GM12865 (cell line): ENCODE data around the gene XXYLT1.

Experiments used
- DNase-seq: peaks from one replicate; pipeline ENCODE4 v3.0.0; 2010; ENCODE audit warnings: low read depth
- H3K4me3 ChIP-seq: 2 replicates; pipeline ENCODE4 v1.5.1; 2011; ENCODE audit warnings: mild to moderate bottlenecking, low read depth, low read length, control low read depth
- CTCF ChIP-seq: IDR thresholded peaks from 2 replicates; pipeline ENCODE4 v1.5.1; 2011; ENCODE audit warnings: low read length, control low read depth, low read depth, inconsistent platforms; ENCODE audit not compliant: insufficient read depth; ENCODE audit errors: missing control alignments

The XXYLT1 gene

GRCh38 chr3:195249858-195250464 is 21.0 kb downstream of the XXYLT1 start:
- no peak for DNase-seq
- H3K4me3 ChIP-seq = no peak overlapping the region
- no peak for TF ChIP-seq CTCF

- no peak for DNase-seq
- no peak overlapping the region for H3K4me3 ChIP-seq
- no peak for TF ChIP-seq CTCF
Measured at GRCh38 chr3:195249057-195249770, 21.7 kb downstream of the XXYLT1 start.

- no peak overlapping the region for H3K4me3 ChIP-seq
- no peak for DNase-seq
- no peak for TF ChIP-seq CTCF
Measured at GRCh38 chr3:195248281-195248680, 22.7 kb downstream of the XXYLT1 start.

- no peak for TF ChIP-seq CTCF
- H3K4me3 ChIP-seq = no peak overlapping the region
- no peak for DNase-seq
Measured at GRCh38 chr3:195247863-195248189, 23.1 kb downstream of the XXYLT1 start.

GRCh38 chr3:195247086-195247862 is 23.7 kb downstream of the XXYLT1 start:
- TF ChIP-seq CTCF = no peak
- no peak for DNase-seq
- no peak overlapping the region for H3K4me3 ChIP-seq

- TF ChIP-seq CTCF = no peak
- no peak overlapping the region for H3K4me3 ChIP-seq
- DNase-seq = no peak
Measured at GRCh38 chr3:195246581-195246995, 24.4 kb downstream of the XXYLT1 start.
